ENCODE results near the gene MBOAT1. TPM values are rescaled to one million over a fixed set of nuclear protein-coding genes. Genes with fewer than 3 reads are reported as not detected.

MBOAT1 gene
- total and polyA plus RNA-seq, 10 donors = 1.0 to 14.9 (median 11.8) TPM

- Histone ChIP-seq H3K27ac (peak overlapping the region; percentile 77 to 96 (median 89)), H3K27me3 (replicated peaks in 1 of 7) (peaks cover 0 to 6% (median 0%) of the 10 kb centered on the region in 7 donors), H3K4me1 (peaks cover 7 to 54% (median 31%) of the 10 kb centered on the region in 6 donors), H3K9me3 (no peaks in the 10 kb centered on the region), H3K36me3 (no peaks in the 10 kb centered on the region), H3K4me3 (peak overlapping the region in 7 of 8 donors; percentile 71 to 91 (median 86))
- no peak for DNase-seq
- TF ChIP-seq, protein P1, sequence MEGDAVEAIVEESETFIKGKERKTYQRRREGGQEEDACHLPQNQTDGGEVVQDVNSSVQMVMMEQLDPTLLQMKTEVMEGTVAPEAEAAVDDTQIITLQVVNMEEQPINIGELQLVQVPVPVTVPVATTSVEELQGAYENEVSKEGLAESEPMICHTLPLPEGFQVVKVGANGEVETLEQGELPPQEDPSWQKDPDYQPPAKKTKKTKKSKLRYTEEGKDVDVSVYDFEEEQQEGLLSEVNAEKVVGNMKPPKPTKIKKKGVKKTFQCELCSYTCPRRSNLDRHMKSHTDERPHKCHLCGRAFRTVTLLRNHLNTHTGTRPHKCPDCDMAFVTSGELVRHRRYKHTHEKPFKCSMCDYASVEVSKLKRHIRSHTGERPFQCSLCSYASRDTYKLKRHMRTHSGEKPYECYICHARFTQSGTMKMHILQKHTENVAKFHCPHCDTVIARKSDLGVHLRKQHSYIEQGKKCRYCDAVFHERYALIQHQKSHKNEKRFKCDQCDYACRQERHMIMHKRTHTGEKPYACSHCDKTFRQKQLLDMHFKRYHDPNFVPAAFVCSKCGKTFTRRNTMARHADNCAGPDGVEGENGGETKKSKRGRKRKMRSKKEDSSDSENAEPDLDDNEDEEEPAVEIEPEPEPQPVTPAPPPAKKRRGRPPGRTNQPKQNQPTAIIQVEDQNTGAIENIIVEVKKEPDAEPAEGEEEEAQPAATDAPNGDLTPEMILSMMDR (IDR thresholded peaks at IDR 0.05 in 8 of 11, conservative IDR thresholded peaks at IDR 0.05 in 3 of 11) = no peak
- TF ChIP-seq POLR2A (IDR thresholded peaks at IDR 0.05) (no peak), POLR2AphosphoS5 (IDR thresholded peaks at IDR 0.05) (no peak)
- WGBS, 5 donors = 33 to 57% (median 42%) methylated on average over 9 of the region's 9 CpGs
- intact Hi-C loops (cut with DNase I; ENCODE audit: low total_unique reads) = no loop called here
These were observed 1.1 kb upstream of the MBOAT1 start for GRCh38 chr6:20213271-20213798.

DNA sequence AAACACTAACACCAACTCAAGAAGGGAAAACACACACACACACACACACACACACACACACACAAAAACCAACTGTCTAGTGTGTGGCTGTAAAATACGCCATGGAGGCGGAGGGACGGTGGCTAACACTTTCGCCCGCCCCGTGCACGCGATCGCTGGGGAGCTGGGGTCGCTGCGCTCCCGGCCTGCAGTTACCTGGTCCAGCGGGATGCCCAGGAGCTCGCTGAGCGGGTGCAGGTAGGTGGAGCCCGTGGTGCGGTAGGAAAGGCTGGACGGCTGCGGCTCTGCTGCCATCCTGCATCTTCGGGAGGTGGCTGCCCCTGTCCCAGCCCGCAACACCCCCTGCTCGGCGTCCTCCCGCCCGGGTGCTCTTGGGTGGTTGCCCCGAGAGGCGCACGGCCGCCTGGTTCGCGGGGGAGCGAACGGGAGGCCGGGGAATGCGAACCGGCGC is 303 bp downstream of the MBOAT1 start:
- no peaks in the 10 kb centered on the region for H3K36me3 ChIP-seq
- H3K4me1 ChIP-seq = peaks cover 7 to 61% (median 38%) of the 10 kb centered on the region in 6 donors
- DNase-seq = no peak
- intact Hi-C loops (cut with DNase I; ENCODE audit: low total_unique reads) = no loop called here
- no peaks in the 10 kb centered on the region for H3K9me3 ChIP-seq
- H3K27ac ChIP-seq = peak overlapping the region; percentile 77 to 96 (median 89)
- H3K27me3 ChIP-seq (replicated peaks in 1 of 7) = peaks cover 0 to 6% (median 0%) of the 10 kb centered on the region in 7 donors
- TF ChIP-seq POLR2A (IDR thresholded peaks at IDR 0.05) = no peak
- no peak for TF ChIP-seq POLR2AphosphoS5 (IDR thresholded peaks at IDR 0.05)
- TF ChIP-seq, protein P1 (IDR thresholded peaks at IDR 0.05 in 8 of 11, conservative IDR thresholded peaks at IDR 0.05 in 3 of 11) = no peak
- 0 to 1% (median 0%) methylated on average over 14 to 37 of the region's 37 CpGs for WGBS, 5 donors
- peak overlapping the region; percentile 71 to 91 (median 86) for H3K4me3 ChIP-seq

GRCh38 chr6:20211037-20211940 is 980 bp downstream of the MBOAT1 start:
- WGBS, 5 donors = 13 to 22% (median 15%) methylated on average over 17 of the region's 17 CpGs
- Histone ChIP-seq H3K36me3 (no peaks in the 10 kb centered on the region), H3K27ac (peak overlapping the region in 7 of 8 donors; percentile 29 to 96 (median 89)), H3K4me1 (peaks cover 7 to 68% (median 44%) of the 10 kb centered on the region in 6 donors), H3K9me3 (no peaks in the 10 kb centered on the region), H3K27me3 (replicated peaks in 1 of 7) (peaks cover 0 to 6% (median 0%) of the 10 kb centered on the region in 7 donors), H3K4me3 (peak overlapping the region; percentile 71 to 91 (median 86))
- TF ChIP-seq POLR2AphosphoS5 (IDR thresholded peaks at IDR 0.05) = no peak
- TF ChIP-seq, protein P1 (IDR thresholded peaks at IDR 0.05 in 8 of 11, conservative IDR thresholded peaks at IDR 0.05 in 3 of 11) = no peak
- DNase-seq = no peak
- intact Hi-C loops (cut with DNase I; ENCODE audit: low total_unique reads) = no loop called here

DNA sequence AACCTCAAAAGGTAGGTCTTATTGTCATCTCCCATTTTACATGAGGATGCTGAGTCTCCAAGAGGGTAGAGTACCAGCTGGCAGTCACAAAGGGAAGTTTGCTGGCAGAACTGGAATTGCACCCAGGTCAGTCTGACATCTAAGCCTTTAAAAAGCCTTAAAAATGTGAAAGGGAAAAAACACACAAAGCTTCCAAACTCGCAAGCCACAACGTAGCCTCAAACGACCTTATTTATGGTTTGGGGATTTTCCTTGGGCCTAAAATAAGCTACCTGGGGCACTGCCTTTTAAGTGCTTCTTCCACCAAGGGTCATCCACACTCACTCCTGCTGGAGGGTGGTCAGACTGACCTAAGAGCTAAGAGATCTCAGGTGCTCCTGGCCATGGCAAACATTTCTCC is 2.1 kb downstream of the MBOAT1 start:
- intact Hi-C loops (cut with DNase I; ENCODE audit: low total_unique reads) = no loop called here
- H3K4me1 ChIP-seq = peaks cover 7 to 79% (median 55%) of the 10 kb centered on the region in 6 donors

More for the DNA sequence above, 2.1 kb downstream of the MBOAT1 start:
- Histone ChIP-seq H3K9me3 (no peaks in the 10 kb centered on the region), H3K4me3 (no peak overlapping the region), H3K27ac (peak overlapping the region in 5 of 8 donors; percentile 13 to 96 (median 91)), H3K36me3 (no peaks in the 10 kb centered on the region), H3K27me3 (replicated peaks in 1 of 7) (peaks cover 0 to 6% (median 0%) of the 10 kb centered on the region in 7 donors)
- 53 to 66% (median 60%) methylated on average over 3 of the region's 3 CpGs for WGBS, 5 donors
- TF ChIP-seq, protein P1 (IDR thresholded peaks at IDR 0.05 in 8 of 11, conservative IDR thresholded peaks at IDR 0.05 in 3 of 11) = no peak
- TF ChIP-seq POLR2AphosphoS5 (IDR thresholded peaks at IDR 0.05) (no peak), POLR2A (IDR thresholded peaks at IDR 0.05) (no peak)
- DNase-seq = no peak
